Psoas muscle (tissue), 8 donors: ENCODE results near the gene BDKRB1. TPM values are rescaled to one million over a fixed set of nuclear protein-coding genes. Genes with fewer than 3 reads are reported as not detected.

ENCODE experiments used
- ATAC-seq, 4 donors: fragments of 200-7000 bp; cut with Tn5 transposase; one replicate each; pipeline ENCODE4 v1.9.1; 2020; ENCODE audit warnings: moderate library complexity in 3 of 4, mild to moderate bottlenecking in 2 of 4
- DNase-seq, 2 donors: peaks; one replicate each; pipeline ENCODE4 v3.0.0-alpha.2; 2020
- H3K27ac ChIP-seq: fragments of 200-600 bp; one replicate; pipeline ENCODE4 v1.8.0; 2022
- H3K27me3 ChIP-seq, 3 donors: fragments of 200-600 bp in 1 of 3; one replicate each; pipeline versions ENCODE4 v1.6.1 to v1.8.0; 2013 to 2022; ENCODE audit warnings: low read length in 2 of 3, mild to moderate bottlenecking in 2 of 3, moderate library complexity in 1 of 3; ENCODE audit not compliant: insufficient read depth in 3 of 3
- H3K36me3 ChIP-seq, 2 donors: fragments of 200-600 bp in 1 of 2; one replicate each; pipeline versions ENCODE4 v1.6.1 to v1.8.0; 2013 to 2022; ENCODE audit warnings: low read depth in 1 of 2, mild to moderate bottlenecking in 1 of 2, moderate library complexity in 1 of 2; ENCODE audit not compliant: insufficient read depth in 1 of 2
- H3K4me1 ChIP-seq: fragments of 200-600 bp; one replicate; pipeline ENCODE4 v1.8.0; 2022
- H3K4me3 ChIP-seq: fragments of 200-600 bp; one replicate; pipeline ENCODE4 v1.8.0; 2022; ENCODE audit warnings: mild to moderate bottlenecking
- H3K9me3 ChIP-seq: fragments of 200-600 bp; one replicate; pipeline ENCODE4 v1.8.0; 2022
- WGBS, 3 donors: extraction: QIAGEN DNeasy Blood & Tissue Kit; methylation state at CpG; one replicate each; pipeline versions ENCODE4 v1.1.6 to v1.1.7; 2013; 5-methylcytosine and 5-hydroxymethylcytosine counted together
- intact Hi-C, 2 donors: fragments of 100-400 bp; cut with DNase I; formaldehyde crosslinking; loops; one replicate each; pipeline versions ENCODE4 v1.11.0 to v1.14.2; 2022
- polyA plus RNA-seq, 3 donors: library from polyadenylated mRNA; stranded (reverse); fragments of 200-250 nt; gene quantifications; one replicate each; pipeline ENCODE4 v1.2.3, GENCODE V29; 2013
- total RNA-seq, 4 donors: library from RNA; stranded (reverse); fragmentation: NEBNext Ultra II Directional in 2 of 4; extraction: Animal tissue kit (Norgen Biotek cat#: 25700) in 2 of 4; gene quantifications; one replicate each; pipeline versions ENCODE4 v1.2.1 to v1.2.4, GENCODE V29; 2021 to 2023
- TF ChIP-seq, protein P1 (sequence below): fragments of 200-600 bp; IDR thresholded peaks from one replicate; pipeline ENCODE4 v1.8.0; 2022; ENCODE audit warnings: antibody characterized with exemption
- donor health status: healthy with polysubstance abuse.
- donor health status: DM: no; HTN: no; CAD: no; lungs with moderate emphysema.
- donor health status: Bipolar disorder and iron deficiency.
- donor health status: healthy.
- donor health status: DM: yes; HTN: yes; CAD: no.
- donor health status: DM: no; HTN: no; CAD: no.
- donor health status: DM: no; HTN: no; CAD: no.
- donor health status: DM: yes; HTN: yes; CAD: no.

Gene BDKRB1
- total and polyA plus RNA-seq, 7 donors: 0.06 to 0.75 (median 0.13) TPM; not detected in 4

DNA sequence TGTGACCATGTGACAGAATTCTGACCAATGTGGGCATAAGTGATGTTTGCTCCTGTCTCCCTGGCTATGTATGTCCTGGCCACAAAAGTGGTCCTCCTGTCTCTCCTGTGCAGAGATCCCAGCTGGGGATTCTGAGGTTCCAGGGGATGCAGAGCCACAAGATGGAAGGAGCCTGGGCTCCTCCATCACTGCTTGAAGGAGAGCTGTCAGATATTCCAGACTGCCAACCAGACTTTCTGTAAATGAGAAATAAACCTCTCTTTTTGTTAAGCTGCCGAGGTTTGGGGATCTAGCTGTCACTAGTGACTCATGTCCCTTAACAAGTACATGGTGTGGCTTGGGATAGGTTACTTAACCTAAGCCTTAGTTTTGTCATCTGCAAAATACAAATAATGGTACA, 21.9 kb downstream of the BDKRB1 start:
- DNase-seq (no peak), ATAC-seq (no peak)
- TF ChIP-seq, protein P1, sequence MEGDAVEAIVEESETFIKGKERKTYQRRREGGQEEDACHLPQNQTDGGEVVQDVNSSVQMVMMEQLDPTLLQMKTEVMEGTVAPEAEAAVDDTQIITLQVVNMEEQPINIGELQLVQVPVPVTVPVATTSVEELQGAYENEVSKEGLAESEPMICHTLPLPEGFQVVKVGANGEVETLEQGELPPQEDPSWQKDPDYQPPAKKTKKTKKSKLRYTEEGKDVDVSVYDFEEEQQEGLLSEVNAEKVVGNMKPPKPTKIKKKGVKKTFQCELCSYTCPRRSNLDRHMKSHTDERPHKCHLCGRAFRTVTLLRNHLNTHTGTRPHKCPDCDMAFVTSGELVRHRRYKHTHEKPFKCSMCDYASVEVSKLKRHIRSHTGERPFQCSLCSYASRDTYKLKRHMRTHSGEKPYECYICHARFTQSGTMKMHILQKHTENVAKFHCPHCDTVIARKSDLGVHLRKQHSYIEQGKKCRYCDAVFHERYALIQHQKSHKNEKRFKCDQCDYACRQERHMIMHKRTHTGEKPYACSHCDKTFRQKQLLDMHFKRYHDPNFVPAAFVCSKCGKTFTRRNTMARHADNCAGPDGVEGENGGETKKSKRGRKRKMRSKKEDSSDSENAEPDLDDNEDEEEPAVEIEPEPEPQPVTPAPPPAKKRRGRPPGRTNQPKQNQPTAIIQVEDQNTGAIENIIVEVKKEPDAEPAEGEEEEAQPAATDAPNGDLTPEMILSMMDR: no peak
- Histone ChIP-seq H3K4me3 (no peak overlapping the region), H3K36me3 (peaks cover 0 to 13% of the 10 kb centered on the region in 2 donors), H3K27me3 (no peaks in the 10 kb centered on the region), H3K9me3 (peaks cover 13% of the 10 kb centered on the region), H3K27ac (no peak overlapping the region), H3K4me1 (peaks cover 5% of the 10 kb centered on the region)
- 87 to 98% (median 96%) methylated on average over 1 of the region's 1 CpG for WGBS, 3 donors
- intact Hi-C loops: loop anchor here (5.0 to 10.0 kb wide), 2 partner anchors 273 to 716 kb away; no protein-coding TSS in a partner anchor

DNA sequence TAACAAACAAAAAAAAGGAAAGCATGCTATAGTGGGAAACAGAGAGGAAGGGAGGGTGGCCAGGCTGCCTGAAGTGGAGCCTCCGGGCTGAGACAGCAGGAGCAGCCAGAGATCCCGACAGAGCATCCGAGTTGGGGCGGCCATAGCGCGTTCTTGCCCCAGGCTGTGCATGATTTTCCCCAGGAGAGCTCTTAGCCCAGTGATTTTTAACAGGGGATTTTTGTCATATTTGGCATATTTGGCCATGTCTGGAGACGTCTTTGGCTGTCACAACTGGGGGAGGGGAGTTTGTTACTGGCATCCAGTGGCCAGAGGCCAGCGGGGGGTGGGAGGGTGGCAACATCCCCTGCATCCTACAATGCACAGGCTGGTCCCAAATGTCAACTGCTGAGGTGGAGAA, 23.6 kb downstream of the BDKRB1 start:
- WGBS, 3 donors: 54 to 58% (median 55%) methylated on average over 8 of the region's 8 CpGs
- H3K36me3 ChIP-seq: peaks cover 0 to 29% of the 10 kb centered on the region in 2 donors

DNA sequence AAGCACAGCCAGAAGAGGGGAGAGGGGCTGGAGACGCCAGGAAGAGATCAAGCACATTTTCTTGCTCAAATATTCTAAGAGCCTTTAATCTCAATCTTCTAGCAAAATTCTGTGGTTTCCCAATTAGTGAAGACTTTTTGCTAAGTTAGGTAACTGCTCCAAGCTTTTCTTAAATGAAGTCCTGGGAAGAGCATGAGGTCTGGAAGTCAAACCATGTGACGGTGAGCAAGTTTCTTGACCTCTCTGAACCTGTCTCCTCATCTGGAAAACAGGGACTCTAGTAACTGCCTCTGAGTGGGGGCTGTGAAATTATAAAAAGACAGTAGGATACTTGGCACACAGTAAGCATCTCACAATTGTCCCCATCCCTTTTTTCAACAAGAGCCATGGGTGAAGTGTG, 24.1 kb downstream of the BDKRB1 start:
- Histone ChIP-seq H3K4me1 (peaks cover 5% of the 10 kb centered on the region), H3K27me3 (no peaks in the 10 kb centered on the region), H3K9me3 (peaks cover 13% of the 10 kb centered on the region), H3K36me3 (peaks cover 0 to 34% of the 10 kb centered on the region in 2 donors), H3K27ac (no peak overlapping the region), H3K4me3 (no peak overlapping the region)
- intact Hi-C loops: no loop called here
- ATAC-seq (no peak), DNase-seq (no peak)
- 94 to 98% (median 96%) methylated on average over 2 of the region's 2 CpGs for WGBS, 3 donors
- TF ChIP-seq, protein P1: no peak

More for the DNA sequence above, 23.6 kb downstream of the BDKRB1 start:
- Histone ChIP-seq H3K27me3 (no peaks in the 10 kb centered on the region), H3K4me3 (no peak overlapping the region), H3K27ac (no peak overlapping the region), H3K4me1 (peaks cover 5% of the 10 kb centered on the region), H3K9me3 (peaks cover 13% of the 10 kb centered on the region)
- ATAC-seq (no peak), DNase-seq (no peak)
- TF ChIP-seq, protein P1: no peak
- intact Hi-C loops: loop anchor here (5.0 to 10.0 kb wide), 2 partner anchors 275 to 717 kb away; no protein-coding TSS in a partner anchor

DNA sequence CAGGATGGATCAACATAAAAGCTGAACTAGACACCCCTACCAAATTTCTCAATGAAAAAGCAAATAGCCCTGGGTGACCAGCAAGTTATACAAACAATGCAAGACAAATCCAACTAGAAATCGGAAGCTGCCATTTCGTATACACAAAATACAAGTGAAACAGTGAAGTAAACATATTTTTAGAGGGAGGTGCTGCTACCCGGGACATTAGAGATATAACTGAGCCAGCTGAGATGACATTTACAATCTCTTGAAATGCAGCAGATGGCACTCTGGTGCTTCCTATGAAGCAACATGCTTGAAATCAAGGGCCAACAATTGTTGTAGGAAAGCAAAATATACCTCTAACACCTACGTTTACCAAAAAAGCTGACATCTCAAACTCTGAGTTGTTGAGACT, 25.5 kb downstream of the BDKRB1 start:
- TF ChIP-seq, protein P1: no peak
- no peak for ATAC-seq
- H3K4me3 ChIP-seq: no peak overlapping the region
- peaks cover 2 to 48% of the 10 kb centered on the region in 2 donors for H3K36me3 ChIP-seq
- no peaks in the 10 kb centered on the region for H3K4me1 ChIP-seq
- H3K27me3 ChIP-seq: no peaks in the 10 kb centered on the region
- no peak for DNase-seq
- H3K9me3 ChIP-seq: peaks cover 13% of the 10 kb centered on the region
- WGBS, 3 donors: 70 to 78% (median 74%) methylated on average over 4 of the region's 4 CpGs
- intact Hi-C loops: no loop called here
- no peak overlapping the region for H3K27ac ChIP-seq

DNA sequence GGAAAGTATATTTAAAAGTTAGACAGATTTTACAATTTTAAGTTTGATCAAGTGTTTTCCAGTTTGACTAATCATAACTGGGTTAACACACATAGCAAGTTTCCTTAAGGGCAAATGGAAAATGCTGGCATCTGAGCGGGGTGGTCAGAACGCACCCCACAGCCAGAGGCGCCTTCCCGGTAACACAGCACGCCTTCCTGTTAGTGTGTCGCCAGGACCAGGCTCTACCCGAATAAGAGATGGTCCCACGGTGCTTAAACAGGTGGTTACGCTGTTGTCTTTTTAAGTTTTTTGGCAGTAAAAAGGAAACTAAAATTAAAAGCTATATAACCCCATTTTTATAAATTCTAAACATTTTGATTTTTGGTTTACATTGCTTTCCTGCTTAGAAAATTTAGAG, 28.0 kb downstream of the BDKRB1 start:
- H3K4me3 ChIP-seq: no peak overlapping the region
- peaks cover 2 to 73% of the 10 kb centered on the region in 2 donors for H3K36me3 ChIP-seq
- no peak overlapping the region for H3K27ac ChIP-seq
- no peaks in the 10 kb centered on the region for H3K4me1 ChIP-seq
- TF ChIP-seq, protein P1: no peak
- ATAC-seq: no peak
- DNase-seq: no peak
- intact Hi-C loops: no loop called here
- H3K9me3 ChIP-seq: no peaks in the 10 kb centered on the region
- 79 to 84% (median 80%) methylated on average over 9 of the region's 9 CpGs for WGBS, 3 donors
- no peaks in the 10 kb centered on the region for H3K27me3 ChIP-seq
